ENCODE measurements around the gene DOCK4. TPM values are rescaled to one million over a fixed set of nuclear protein-coding genes. Genes with fewer than 3 reads are reported as not detected.

DOCK4 gene
- total RNA-seq, 4 donors from 2014 or later: 30.8 to 49.8 (median 37.2) TPM

GRCh38 chr7:111952783-111953182, 253.4 kb downstream of the DOCK4 start:
- no peak overlapping the region for H3K4me3 ChIP-seq
- H3K27me3 ChIP-seq: no peaks in the 10 kb centered on the region
- peaks cover 0 to 6% (median 0%) of the 10 kb centered on the region in 3 donors for H3K36me3 ChIP-seq
- TF ChIP-seq POLR2A (IDR thresholded peaks at IDR 0.05) (no peak), CTCF (IDR thresholded peaks at IDR 0.05) (no peak), EP300 (IDR thresholded peaks at IDR 0.05) (no peak)
- peaks cover 0 to 15% (median 2%) of the 10 kb centered on the region in 4 donors for H3K4me1 ChIP-seq
- no peak overlapping the region for H3K27ac ChIP-seq
- 75 to 83% methylated on average over 4 of the region's 4 CpGs for WGBS, 2 donors
- no peaks in the 10 kb centered on the region for H3K9me3 ChIP-seq
- DNase-seq (ENCODE audit: low spot score in 2 of 2): no peak

GRCh38 chr7:111951052-111951451, 255.1 kb downstream of the DOCK4 start:
- Histone ChIP-seq H3K4me1 (peaks cover 0 to 15% (median 2%) of the 10 kb centered on the region in 4 donors), H3K36me3 (peaks cover 0 to 6% (median 0%) of the 10 kb centered on the region in 3 donors), H3K4me3 (no peak overlapping the region), H3K27ac (no peak overlapping the region), H3K27me3 (no peaks in the 10 kb centered on the region), H3K9me3 (no peaks in the 10 kb centered on the region)
- no peak for DNase-seq (ENCODE audit: low spot score in 2 of 2)
- TF ChIP-seq POLR2A (IDR thresholded peaks at IDR 0.05) (no peak), CTCF (IDR thresholded peaks at IDR 0.05) (no peak), EP300 (IDR thresholded peaks at IDR 0.05) (no peak)

- no peak overlapping the region for H3K27ac ChIP-seq
- peaks cover 0 to 70% (median 0%) of the 10 kb centered on the region in 3 donors for H3K36me3 ChIP-seq
- TF ChIP-seq POLR2A (IDR thresholded peaks at IDR 0.05): no peak
- TF ChIP-seq EP300 (IDR thresholded peaks at IDR 0.05): no peak
- no peak for TF ChIP-seq CTCF (IDR thresholded peaks at IDR 0.05)
- no peaks in the 10 kb centered on the region for H3K27me3 ChIP-seq
- no peak for DNase-seq (ENCODE audit: low spot score in 2 of 2)
- H3K4me1 ChIP-seq: no peaks in the 10 kb centered on the region
- no peak overlapping the region for H3K4me3 ChIP-seq
- WGBS, 2 donors: 96 to 98% methylated on average over 5 of the region's 5 CpGs
- H3K9me3 ChIP-seq: peaks cover 0 to 27% (median 4%) of the 10 kb centered on the region in 4 donors
Measured at GRCh38 chr7:111942450-111943081, 263.6 kb downstream of the DOCK4 start.

- DNase-seq (ENCODE audit: low spot score in 2 of 2): no peak
- no peak overlapping the region for H3K4me3 ChIP-seq
- H3K36me3 ChIP-seq: peaks cover 0 to 70% (median 0%) of the 10 kb centered on the region in 3 donors
- no peak overlapping the region for H3K27ac ChIP-seq
- H3K9me3 ChIP-seq: peaks cover 0 to 5% (median 0%) of the 10 kb centered on the region in 4 donors
- no peaks in the 10 kb centered on the region for H3K27me3 ChIP-seq
- no peak for TF ChIP-seq CTCF (IDR thresholded peaks at IDR 0.05)
- TF ChIP-seq POLR2A (IDR thresholded peaks at IDR 0.05): no peak
- TF ChIP-seq EP300 (IDR thresholded peaks at IDR 0.05): no peak
- no peaks in the 10 kb centered on the region for H3K4me1 ChIP-seq
- 95 to 100% methylated on average over 1 of the region's 1 CpG for WGBS, 2 donors
Measured at GRCh38 chr7:111937163-111937562, 269.0 kb downstream of the DOCK4 start.

- Histone ChIP-seq H3K27ac (no peak overlapping the region), H3K4me3 (no peak overlapping the region), H3K36me3 (peaks cover 0 to 45% (median 0%) of the 10 kb centered on the region in 3 donors), H3K4me1 (no peaks in the 10 kb centered on the region), H3K27me3 (no peaks in the 10 kb centered on the region), H3K9me3 (no peaks in the 10 kb centered on the region)
- no peak for DNase-seq (ENCODE audit: low spot score in 2 of 2)
- TF ChIP-seq CTCF (IDR thresholded peaks at IDR 0.05): no peak
- no peak for TF ChIP-seq EP300 (IDR thresholded peaks at IDR 0.05)
- TF ChIP-seq POLR2A (IDR thresholded peaks at IDR 0.05): no peak
- WGBS, 2 donors: 66 to 75% methylated on average over 4 of the region's 4 CpGs
Measured at GRCh38 chr7:111933609-111934008, 272.6 kb downstream of the DOCK4 start.
